ENCODE data around the gene ATP8A2. TPM values are rescaled to one million over a fixed set of nuclear protein-coding genes. Genes with fewer than 3 reads are reported as not detected.

Gene ATP8A2
- total and polyA plus RNA-seq, 2 donors = 1.1 to 1.5 TPM

GRCh38 chr13:25927363-25927762 is 555.6 kb downstream of the ATP8A2 start:
- Histone ChIP-seq H3K27me3 (ENCODE audit: control insufficient read depth in 2 of 2, insufficient read depth in 1 of 2, low read length in 1 of 2) (peaks cover 0 to 5% of the 10 kb centered on the region in 2 donors), H3K27ac (ENCODE audit: low read depth in 1 of 2, low read length in 1 of 2) (no peak overlapping the region), H3K4me1 (ENCODE audit: control insufficient read depth in 2 of 2, insufficient read depth in 2 of 2, low read length in 2 of 2) (peaks cover 0 to 4% of the 10 kb centered on the region in 2 donors), H3K4me3 (ENCODE audit: low read length in 2 of 2) (no peak overlapping the region), H3K9me3 (ENCODE audit: control insufficient read depth in 2 of 2, insufficient read depth in 1 of 2, low read length in 1 of 2) (no peaks in the 10 kb centered on the region), H3K36me3 (ENCODE audit: control insufficient read depth in 2 of 2, insufficient read depth in 2 of 2, low read length in 1 of 2) (no peaks in the 10 kb centered on the region)
- DNase-seq (ENCODE audit: low read depth in 6 of 9, low spot score in 9 of 9) = no peak
- WGBS = 74% methylated on average over 6 of the region's 6 CpGs

- H3K36me3 ChIP-seq (ENCODE audit: control insufficient read depth in 2 of 2, insufficient read depth in 2 of 2, low read length in 1 of 2) = no peaks in the 10 kb centered on the region
- peaks cover 0 to 5% of the 10 kb centered on the region in 2 donors for H3K27me3 ChIP-seq (ENCODE audit: control insufficient read depth in 2 of 2, insufficient read depth in 1 of 2, low read length in 1 of 2)
- H3K9me3 ChIP-seq (ENCODE audit: control insufficient read depth in 2 of 2, insufficient read depth in 1 of 2, low read length in 1 of 2) = no peaks in the 10 kb centered on the region
- no peak for DNase-seq (ENCODE audit: low read depth in 6 of 9, low spot score in 9 of 9)
- H3K4me3 ChIP-seq (ENCODE audit: low read length in 2 of 2) = no peak overlapping the region
- H3K4me1 ChIP-seq (ENCODE audit: control insufficient read depth in 2 of 2, insufficient read depth in 2 of 2, low read length in 2 of 2) = peaks cover 0 to 4% of the 10 kb centered on the region in 2 donors
- no peak overlapping the region for H3K27ac ChIP-seq (ENCODE audit: low read depth in 1 of 2, low read length in 1 of 2)
- WGBS = 68% methylated on average over 2 of the region's 2 CpGs
Measured at GRCh38 chr13:25927932-25928331, 556.2 kb downstream of the ATP8A2 start.

- WGBS = 92% methylated on average over 12 of the region's 12 CpGs
Measured at GRCh38 chr13:25928941-25929505, 557.2 kb downstream of the ATP8A2 start.

GRCh38 chr13:25929816-25930215 is 558.0 kb downstream of the ATP8A2 start:
- DNase-seq (ENCODE audit: low read depth in 6 of 9, low spot score in 9 of 9) = no peak
- no peak overlapping the region for H3K27ac ChIP-seq (ENCODE audit: low read depth in 1 of 2, low read length in 1 of 2)
- 88% methylated on average over 7 of the region's 7 CpGs for WGBS
- H3K36me3 ChIP-seq (ENCODE audit: control insufficient read depth in 2 of 2, insufficient read depth in 2 of 2, low read length in 1 of 2) = no peaks in the 10 kb centered on the region
- peaks cover 0 to 4% of the 10 kb centered on the region in 2 donors for H3K4me1 ChIP-seq (ENCODE audit: control insufficient read depth in 2 of 2, insufficient read depth in 2 of 2, low read length in 2 of 2)
- H3K27me3 ChIP-seq (ENCODE audit: control insufficient read depth in 2 of 2, insufficient read depth in 1 of 2, low read length in 1 of 2) = peaks cover 0 to 5% of the 10 kb centered on the region in 2 donors
- no peak overlapping the region for H3K4me3 ChIP-seq (ENCODE audit: low read length in 2 of 2)
- no peaks in the 10 kb centered on the region for H3K9me3 ChIP-seq (ENCODE audit: control insufficient read depth in 2 of 2, insufficient read depth in 1 of 2, low read length in 1 of 2)

More at GRCh38 chr13:25928941-25929505, 557.2 kb downstream of the ATP8A2 start:
- Histone ChIP-seq H3K27me3 (ENCODE audit: control insufficient read depth in 2 of 2, insufficient read depth in 1 of 2, low read length in 1 of 2) (peaks cover 0 to 5% of the 10 kb centered on the region in 2 donors), H3K36me3 (ENCODE audit: control insufficient read depth in 2 of 2, insufficient read depth in 2 of 2, low read length in 1 of 2) (no peaks in the 10 kb centered on the region), H3K4me1 (ENCODE audit: control insufficient read depth in 2 of 2, insufficient read depth in 2 of 2, low read length in 2 of 2) (peaks cover 0 to 4% of the 10 kb centered on the region in 2 donors), H3K4me3 (ENCODE audit: low read length in 2 of 2) (no peak overlapping the region), H3K9me3 (ENCODE audit: control insufficient read depth in 2 of 2, insufficient read depth in 1 of 2, low read length in 1 of 2) (no peaks in the 10 kb centered on the region), H3K27ac (ENCODE audit: low read depth in 1 of 2, low read length in 1 of 2) (no peak overlapping the region)
- DNase-seq (ENCODE audit: low read depth in 6 of 9, low spot score in 9 of 9) = no peak

- Histone ChIP-seq H3K4me3 (ENCODE audit: low read length in 2 of 2) (no peak overlapping the region), H3K9me3 (ENCODE audit: control insufficient read depth in 2 of 2, insufficient read depth in 1 of 2, low read length in 1 of 2) (no peaks in the 10 kb centered on the region)
Measured at GRCh38 chr13:25930653-25931052, 558.9 kb downstream of the ATP8A2 start.

GRCh38 chr13:25932365-25932764 is 560.6 kb downstream of the ATP8A2 start:
- Histone ChIP-seq H3K27ac (ENCODE audit: low read depth in 1 of 2, low read length in 1 of 2) (no peak overlapping the region), H3K9me3 (ENCODE audit: control insufficient read depth in 2 of 2, insufficient read depth in 1 of 2, low read length in 1 of 2) (no peaks in the 10 kb centered on the region), H3K27me3 (ENCODE audit: control insufficient read depth in 2 of 2, insufficient read depth in 1 of 2, low read length in 1 of 2) (peaks cover 0 to 3% of the 10 kb centered on the region in 2 donors), H3K4me1 (ENCODE audit: control insufficient read depth in 2 of 2, insufficient read depth in 2 of 2, low read length in 2 of 2) (peaks cover 0 to 4% of the 10 kb centered on the region in 2 donors), H3K36me3 (ENCODE audit: control insufficient read depth in 2 of 2, insufficient read depth in 2 of 2, low read length in 1 of 2) (no peaks in the 10 kb centered on the region), H3K4me3 (ENCODE audit: low read length in 2 of 2) (no peak overlapping the region)
- 66% methylated on average over 1 of the region's 1 CpG for WGBS
- DNase-seq (ENCODE audit: low read depth in 6 of 9, low spot score in 9 of 9) = no peak

More at GRCh38 chr13:25930653-25931052, 558.9 kb downstream of the ATP8A2 start:
- Histone ChIP-seq H3K4me1 (ENCODE audit: control insufficient read depth in 2 of 2, insufficient read depth in 2 of 2, low read length in 2 of 2) (peaks cover 0 to 4% of the 10 kb centered on the region in 2 donors), H3K27me3 (ENCODE audit: control insufficient read depth in 2 of 2, insufficient read depth in 1 of 2, low read length in 1 of 2) (peaks cover 0 to 5% of the 10 kb centered on the region in 2 donors), H3K27ac (ENCODE audit: low read depth in 1 of 2, low read length in 1 of 2) (no peak overlapping the region), H3K36me3 (ENCODE audit: control insufficient read depth in 2 of 2, insufficient read depth in 2 of 2, low read length in 1 of 2) (no peaks in the 10 kb centered on the region)
- no peak for DNase-seq (ENCODE audit: low read depth in 6 of 9, low spot score in 9 of 9)
- WGBS = 57% methylated on average over 6 of the region's 6 CpGs

- Histone ChIP-seq H3K36me3 (ENCODE audit: control insufficient read depth in 2 of 2, insufficient read depth in 2 of 2, low read length in 1 of 2) (no peaks in the 10 kb centered on the region), H3K9me3 (ENCODE audit: control insufficient read depth in 2 of 2, insufficient read depth in 1 of 2, low read length in 1 of 2) (no peaks in the 10 kb centered on the region), H3K4me3 (ENCODE audit: low read length in 2 of 2) (no peak overlapping the region), H3K27ac (ENCODE audit: low read depth in 1 of 2, low read length in 1 of 2) (no peak overlapping the region), H3K4me1 (ENCODE audit: control insufficient read depth in 2 of 2, insufficient read depth in 2 of 2, low read length in 2 of 2) (peaks cover 0 to 4% of the 10 kb centered on the region in 2 donors), H3K27me3 (ENCODE audit: control insufficient read depth in 2 of 2, insufficient read depth in 1 of 2, low read length in 1 of 2) (peaks cover 0 to 3% of the 10 kb centered on the region in 2 donors)
- DNase-seq (ENCODE audit: low read depth in 6 of 9, low spot score in 9 of 9) = no peak
- WGBS = 91% methylated on average over 4 of the region's 4 CpGs
Measured at GRCh38 chr13:25933520-25933919, 561.7 kb downstream of the ATP8A2 start.

- 95% methylated on average over 6 of the region's 6 CpGs for WGBS
- no peak overlapping the region for H3K27ac ChIP-seq (ENCODE audit: low read depth in 1 of 2, low read length in 1 of 2)
- H3K9me3 ChIP-seq (ENCODE audit: control insufficient read depth in 2 of 2, insufficient read depth in 1 of 2, low read length in 1 of 2) = no peaks in the 10 kb centered on the region
- peaks cover 0 to 3% of the 10 kb centered on the region in 2 donors for H3K27me3 ChIP-seq (ENCODE audit: control insufficient read depth in 2 of 2, insufficient read depth in 1 of 2, low read length in 1 of 2)
- DNase-seq (ENCODE audit: low read depth in 6 of 9, low spot score in 9 of 9) = no peak
- H3K36me3 ChIP-seq (ENCODE audit: control insufficient read depth in 2 of 2, insufficient read depth in 2 of 2, low read length in 1 of 2) = no peaks in the 10 kb centered on the region
- H3K4me3 ChIP-seq (ENCODE audit: low read length in 2 of 2) = no peak overlapping the region
- H3K4me1 ChIP-seq (ENCODE audit: control insufficient read depth in 2 of 2, insufficient read depth in 2 of 2, low read length in 2 of 2) = peaks cover 0 to 4% of the 10 kb centered on the region in 2 donors
Measured at GRCh38 chr13:25934127-25934526, 562.4 kb downstream of the ATP8A2 start.

GRCh38 chr13:25939961-25940687 is 568.4 kb downstream of the ATP8A2 start:
- 69% methylated on average over 24 of the region's 24 CpGs for WGBS
- Histone ChIP-seq H3K36me3 (ENCODE audit: control insufficient read depth in 2 of 2, insufficient read depth in 2 of 2, low read length in 1 of 2) (no peaks in the 10 kb centered on the region), H3K4me1 (ENCODE audit: control insufficient read depth in 2 of 2, insufficient read depth in 2 of 2, low read length in 2 of 2) (no peaks in the 10 kb centered on the region), H3K4me3 (ENCODE audit: low read length in 2 of 2) (no peak overlapping the region), H3K27ac (ENCODE audit: low read depth in 1 of 2, low read length in 1 of 2) (no peak overlapping the region), H3K27me3 (ENCODE audit: control insufficient read depth in 2 of 2, insufficient read depth in 1 of 2, low read length in 1 of 2) (no peaks in the 10 kb centered on the region), H3K9me3 (ENCODE audit: control insufficient read depth in 2 of 2, insufficient read depth in 1 of 2, low read length in 1 of 2) (no peaks in the 10 kb centered on the region)
- no peak for DNase-seq (ENCODE audit: low read depth in 6 of 9, low spot score in 9 of 9)
